ENCODE data around the gene RPP30. TPM values are rescaled to one million over a fixed set of nuclear protein-coding genes. Genes with fewer than 3 reads are reported as not detected.
A peak's percentile ranks its signal among the peaks of the same experiment; 100 is the strongest.

Gene RPP30
- polyA plus RNA-seq, 6 donors from 2014 or later = 21.6 to 57.4 (median 50.7) TPM

DNA sequence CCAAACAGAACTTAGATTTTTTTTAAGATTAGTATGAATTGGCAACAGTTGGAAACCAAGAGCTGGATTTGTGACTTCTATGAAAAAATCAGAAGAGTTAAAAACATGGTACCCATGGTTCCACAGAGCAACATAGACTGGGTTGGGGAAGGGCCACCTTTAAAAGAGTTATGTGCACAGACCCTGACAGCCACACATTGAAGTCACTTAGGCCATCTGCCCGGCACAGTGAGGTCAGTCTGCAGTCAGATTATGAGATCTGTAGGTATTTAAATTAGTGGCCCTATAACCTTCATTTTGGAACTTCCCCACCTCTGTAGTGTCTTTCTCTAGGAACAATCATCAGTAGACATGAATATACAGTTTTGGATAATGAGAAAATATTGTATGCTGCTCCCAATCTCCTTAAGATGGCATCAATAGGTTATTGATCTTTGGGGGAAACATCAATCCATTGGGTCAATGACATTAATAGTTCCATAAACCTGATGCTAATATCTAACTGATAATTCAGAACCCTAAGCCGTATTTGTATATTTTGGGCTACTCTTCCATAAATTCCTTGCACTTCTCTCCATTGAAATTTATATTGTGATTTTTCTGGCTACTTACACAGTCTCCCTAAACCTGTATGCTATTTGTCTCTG lies 42.1 kb downstream of the RPP30 start:
- H3K4me1 Mint-ChIP-seq = peaks cover 0 to 5% (median 5%) of the 10 kb centered on the region in 3 donors
- H3K27me3 Mint-ChIP-seq = no peaks in the 10 kb centered on the region
- ATAC-seq (ENCODE audit: low read depth in 2 of 2) (no peak), DNase-seq (no peak)
- H3K36me3 Mint-ChIP-seq = no peaks in the 10 kb centered on the region
- no peaks in the 10 kb centered on the region for H3K9me3 Mint-ChIP-seq
- H3K27ac Mint-ChIP-seq = no peak overlapping the region
- no peak overlapping the region for H3K4me3 Mint-ChIP-seq

DNA sequence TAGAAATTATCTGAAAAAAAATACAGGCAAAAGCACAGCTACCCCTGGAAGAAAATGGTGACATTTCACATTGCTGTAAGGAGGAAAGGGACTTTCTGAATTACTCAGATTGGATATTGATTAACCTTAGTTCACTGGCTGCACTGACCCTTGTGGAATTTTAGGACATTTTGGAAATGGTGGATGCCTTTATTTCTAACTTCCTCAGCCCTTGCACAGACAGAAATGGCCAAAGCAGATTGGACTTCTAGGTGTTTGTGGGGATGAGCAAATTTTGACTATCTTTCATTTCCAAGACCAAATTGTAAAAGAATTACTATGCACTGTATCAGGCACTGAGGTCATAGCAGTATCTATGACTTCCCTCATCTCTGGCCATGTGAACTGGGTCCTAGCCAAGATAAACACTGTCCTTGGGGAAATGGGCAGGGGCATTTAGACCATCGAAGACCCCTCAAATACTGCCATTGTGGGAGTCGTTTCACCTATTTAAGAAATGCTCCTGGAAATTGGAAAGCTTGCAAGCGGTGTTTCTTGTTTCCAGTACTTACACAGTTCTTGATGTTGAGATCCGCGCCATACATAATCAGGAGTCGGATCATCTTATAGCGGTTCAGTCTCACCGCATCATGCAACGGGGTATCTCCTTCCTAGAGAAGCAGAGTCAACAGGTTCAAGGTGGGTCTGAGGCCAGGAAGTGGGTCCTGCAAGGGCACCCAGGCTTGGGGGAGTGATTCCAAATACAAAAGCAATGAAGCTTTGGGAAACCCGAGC lies 43.4 kb downstream of the RPP30 start:
- H3K36me3 Mint-ChIP-seq = no peaks in the 10 kb centered on the region
- no peaks in the 10 kb centered on the region for H3K27me3 Mint-ChIP-seq
- H3K4me1 Mint-ChIP-seq = peaks cover 0 to 5% (median 5%) of the 10 kb centered on the region in 3 donors
- no peak overlapping the region for H3K4me3 Mint-ChIP-seq
- DNase-seq (no peak), ATAC-seq (ENCODE audit: low read depth in 2 of 2) (no peak)
- no peak overlapping the region for H3K27ac Mint-ChIP-seq
- no peaks in the 10 kb centered on the region for H3K9me3 Mint-ChIP-seq

DNA sequence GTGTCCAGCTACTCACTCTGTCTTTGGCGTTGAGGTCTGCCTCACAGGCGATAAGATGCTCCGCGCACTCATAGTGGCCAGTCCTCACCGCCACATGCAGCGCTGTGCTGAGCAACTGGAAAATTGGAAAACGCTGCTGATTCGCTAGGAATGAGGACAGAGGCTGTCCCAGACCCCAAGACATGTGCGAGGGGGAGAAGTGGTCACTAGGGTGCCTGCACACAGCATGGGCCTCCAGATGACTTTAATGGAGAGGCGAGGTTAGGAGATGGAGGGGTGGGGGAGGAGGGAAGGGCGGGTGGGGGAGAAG lies 43.9 kb downstream of the RPP30 start:
- Mint-ChIP-seq H3K27me3 (no peaks in the 10 kb centered on the region), H3K36me3 (no peaks in the 10 kb centered on the region), H3K4me3 (no peak overlapping the region), H3K4me1 (peaks cover 0 to 5% (median 5%) of the 10 kb centered on the region in 3 donors), H3K9me3 (no peaks in the 10 kb centered on the region), H3K27ac (no peak overlapping the region)
- DNase-seq (no peak), ATAC-seq (ENCODE audit: low read depth in 2 of 2) (no peak)

DNA sequence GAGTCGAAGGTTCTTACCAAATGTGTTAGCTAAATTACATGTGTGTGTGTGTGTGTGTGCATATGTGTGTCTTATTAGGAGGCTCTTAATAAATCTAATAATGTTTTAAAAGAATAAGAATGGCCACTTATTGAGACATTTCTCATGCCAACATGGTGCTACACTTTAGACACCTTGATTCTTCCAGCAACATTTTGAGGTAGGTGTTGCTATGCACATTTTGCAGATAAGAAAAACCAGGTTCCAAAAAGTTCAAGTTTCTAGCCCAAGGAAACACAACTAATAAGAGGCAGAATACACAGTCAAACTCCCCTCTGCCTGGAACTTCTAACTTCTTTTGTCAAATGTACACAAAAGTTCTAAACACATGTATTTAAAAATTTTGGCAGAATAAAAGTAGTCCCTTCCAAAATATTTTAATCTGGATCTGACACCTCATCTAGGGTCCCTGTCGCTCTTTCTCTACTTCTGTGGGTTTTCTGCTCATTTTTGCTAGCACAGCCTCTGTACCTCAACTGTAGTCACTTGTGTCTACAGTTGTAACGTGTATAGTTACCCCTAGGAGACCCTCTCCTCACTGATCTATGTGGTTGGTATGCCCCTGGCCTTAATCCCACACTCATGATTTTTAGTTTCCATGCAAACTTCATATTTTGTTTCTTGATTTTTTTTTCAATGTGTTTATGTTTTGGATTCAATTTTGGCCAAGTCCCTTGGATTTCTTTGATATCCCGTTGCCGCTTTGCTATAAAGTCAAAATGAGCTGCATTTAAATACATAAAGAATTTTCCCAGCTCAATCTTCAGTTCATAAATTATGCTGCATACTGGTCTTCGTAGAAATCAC lies 44.8 kb downstream of the RPP30 start:
- no peaks in the 10 kb centered on the region for H3K9me3 Mint-ChIP-seq
- no peak overlapping the region for H3K27ac Mint-ChIP-seq
- H3K27me3 Mint-ChIP-seq = no peaks in the 10 kb centered on the region
- no peak overlapping the region for H3K4me3 Mint-ChIP-seq
- ATAC-seq (ENCODE audit: low read depth in 2 of 2) = no peak
- DNase-seq = no peak
- no peaks in the 10 kb centered on the region for H3K36me3 Mint-ChIP-seq
- H3K4me1 Mint-ChIP-seq = peaks cover 0 to 3% (median 2%) of the 10 kb centered on the region in 3 donors

DNA sequence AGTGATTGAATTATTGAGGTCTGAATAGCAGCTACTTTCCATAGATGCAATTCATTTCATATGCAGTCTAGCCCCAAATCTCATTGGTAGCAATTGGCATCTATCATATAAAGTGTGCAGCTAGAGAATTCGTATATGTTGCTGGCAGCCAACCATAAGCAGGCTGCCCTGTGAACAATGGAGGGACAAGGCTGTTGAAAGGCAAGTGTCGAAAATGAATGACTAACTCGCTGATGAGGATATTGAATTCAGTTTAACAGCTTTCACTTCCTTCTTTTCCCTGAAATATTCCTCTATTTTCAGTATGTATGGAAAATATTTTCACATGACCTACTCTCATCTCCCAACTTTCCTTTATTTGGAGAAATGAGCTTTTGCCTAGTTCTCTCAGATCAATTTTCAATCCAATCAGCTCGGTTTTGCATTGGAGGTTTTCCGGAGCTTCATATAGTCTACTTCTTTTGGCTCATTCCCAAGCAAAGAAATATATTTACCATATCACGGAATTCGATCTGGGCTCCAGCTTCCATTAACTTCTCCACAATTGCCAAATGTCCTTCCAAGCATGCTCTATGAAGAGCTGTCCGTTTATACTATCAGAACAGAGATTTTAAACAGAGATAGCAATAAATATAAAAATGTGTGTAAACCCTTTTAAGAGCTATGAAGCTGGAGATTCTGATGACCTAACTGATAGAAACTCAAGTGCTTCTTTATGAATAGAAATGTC lies 45.6 kb downstream of the RPP30 start:
- Mint-ChIP-seq H3K4me3 (no peak overlapping the region), H3K4me1 (no peaks in the 10 kb centered on the region), H3K27ac (no peak overlapping the region), H3K36me3 (no peaks in the 10 kb centered on the region), H3K9me3 (no peaks in the 10 kb centered on the region), H3K27me3 (no peaks in the 10 kb centered on the region)
- DNase-seq = no peak
- ATAC-seq (ENCODE audit: low read depth in 2 of 2) = no peak

DNA sequence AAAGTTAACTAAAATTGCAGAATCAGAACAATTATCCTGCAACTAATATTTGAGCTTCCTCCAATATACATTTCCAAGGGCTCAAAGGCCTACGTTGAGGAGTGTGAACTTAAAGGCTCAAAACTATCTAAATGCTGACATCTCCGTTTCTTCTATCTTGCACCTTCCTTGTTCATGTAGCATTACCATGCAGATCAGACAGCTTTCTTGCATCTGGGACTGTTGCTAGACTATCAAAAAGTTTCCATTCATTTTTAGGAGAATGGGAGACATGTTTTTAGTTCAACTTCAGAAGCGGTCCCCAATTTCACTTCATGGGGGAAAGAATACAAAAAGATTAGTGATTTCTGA lies 46.2 kb downstream of the RPP30 start:
- H3K27me3 Mint-ChIP-seq = peaks cover 0 to 4% (median 0%) of the 10 kb centered on the region in 3 donors
- H3K4me1 Mint-ChIP-seq = no peaks in the 10 kb centered on the region
- H3K9me3 Mint-ChIP-seq = no peaks in the 10 kb centered on the region
- H3K36me3 Mint-ChIP-seq = no peaks in the 10 kb centered on the region
- H3K27ac Mint-ChIP-seq = no peak overlapping the region
- DNase-seq = no peak
- ATAC-seq (ENCODE audit: low read depth in 2 of 2) = no peak
- no peak overlapping the region for H3K4me3 Mint-ChIP-seq

DNA sequence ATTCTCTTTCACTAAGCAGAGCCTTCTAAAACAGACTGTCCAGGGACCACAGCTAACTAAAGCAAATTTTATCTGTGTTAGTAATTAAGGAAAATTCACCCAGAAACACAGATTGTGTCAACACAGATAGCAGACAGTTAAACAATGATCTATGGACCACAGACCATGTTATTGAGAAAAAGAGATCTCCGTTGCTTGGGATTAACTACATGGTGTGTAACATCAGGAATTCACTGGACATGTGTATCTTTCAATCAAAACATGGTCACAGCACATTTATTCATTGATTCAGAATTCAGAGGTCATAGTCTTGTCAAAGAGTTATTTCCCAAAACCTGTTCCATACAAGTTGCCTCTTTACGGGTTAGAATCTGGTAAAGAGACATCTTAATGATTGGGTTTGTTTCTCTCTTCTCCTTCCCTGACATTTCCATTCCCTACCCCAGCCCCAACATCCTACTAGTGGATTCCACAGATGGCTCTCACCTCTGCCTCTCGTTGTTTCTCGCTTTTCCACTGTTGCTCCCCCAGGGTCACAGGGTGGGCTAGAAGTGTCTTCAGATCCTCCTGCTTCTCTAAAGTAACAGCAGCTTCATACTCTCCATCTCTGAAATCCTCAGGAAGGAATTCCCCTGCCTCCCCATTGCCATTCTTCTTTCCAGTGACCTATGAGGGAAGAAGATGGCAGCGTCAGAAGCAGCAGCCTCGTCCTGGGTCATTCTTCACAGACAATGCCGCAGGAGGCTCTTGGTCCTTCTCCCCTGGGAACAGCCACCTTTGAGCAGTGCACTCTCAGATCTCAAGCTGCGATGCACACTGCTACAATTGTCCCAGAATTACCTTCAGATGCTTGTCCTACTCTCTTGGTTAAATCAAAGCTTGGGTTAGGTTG lies 48.2 kb downstream of the RPP30 start:
- Mint-ChIP-seq H3K36me3 (no peaks in the 10 kb centered on the region), H3K4me1 (no peaks in the 10 kb centered on the region), H3K27ac (peak overlapping the region in 1 of 6 donors; percentile 28), H3K9me3 (no peaks in the 10 kb centered on the region), H3K4me3 (no peak overlapping the region), H3K27me3 (peaks cover 0 to 4% (median 0%) of the 10 kb centered on the region in 3 donors)
- DNase-seq = no peak
- ATAC-seq (ENCODE audit: low read depth in 2 of 2) = no peak

DNA sequence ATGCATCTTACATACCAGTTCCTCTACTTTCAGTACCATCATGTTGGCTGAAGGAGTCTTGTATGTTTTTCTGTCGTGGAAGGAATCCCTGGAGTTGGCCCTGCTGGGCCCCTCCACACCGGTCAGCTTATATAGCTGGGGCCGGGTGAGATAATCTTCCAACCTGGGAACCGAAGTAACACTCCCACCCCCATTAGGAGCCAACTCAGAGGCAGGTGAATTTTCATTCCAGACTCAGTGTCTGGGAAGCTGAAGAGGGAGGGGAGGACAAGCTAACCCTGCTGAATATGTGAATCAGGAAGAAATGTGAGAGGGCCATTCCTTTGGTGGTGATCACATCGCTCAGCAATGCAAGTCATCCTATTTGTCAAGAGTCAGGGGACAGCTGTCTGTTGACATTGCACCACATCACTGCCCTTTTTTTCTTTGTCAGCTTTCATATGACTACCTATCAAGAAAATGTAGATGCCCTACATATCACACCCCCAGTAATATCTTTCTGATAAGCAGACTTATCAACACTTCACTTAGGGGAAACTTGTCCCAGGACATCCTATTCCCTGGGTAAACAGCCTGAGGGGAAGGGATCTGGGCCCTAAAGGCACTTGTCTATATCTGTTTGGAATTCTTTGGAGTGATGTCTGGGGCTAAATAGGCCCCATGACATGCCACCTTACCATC lies 49.4 kb downstream of the RPP30 start, which contains the start of gene ANKRD1:
TSS of gene ANKRD1 (minus strand) at position 102 of the 681 bp plus-strand sequence. CDS start at position 42, 60 bp downstream.
- no peaks in the 10 kb centered on the region for H3K4me1 Mint-ChIP-seq
- peaks cover 0 to 4% (median 0%) of the 10 kb centered on the region in 3 donors for H3K27me3 Mint-ChIP-seq
- no peaks in the 10 kb centered on the region for H3K9me3 Mint-ChIP-seq
- no peak within 1 kb of the TSS for H3K4me3 Mint-ChIP-seq
- no peaks in the 10 kb centered on the region for H3K36me3 Mint-ChIP-seq
- peak within 1 kb of the TSS in 2 of 6 donors; percentile 28 to 60 for H3K27ac Mint-ChIP-seq
- ATAC-seq (ENCODE audit: low read depth in 2 of 2) (no peak), DNase-seq (no peak)

DNA sequence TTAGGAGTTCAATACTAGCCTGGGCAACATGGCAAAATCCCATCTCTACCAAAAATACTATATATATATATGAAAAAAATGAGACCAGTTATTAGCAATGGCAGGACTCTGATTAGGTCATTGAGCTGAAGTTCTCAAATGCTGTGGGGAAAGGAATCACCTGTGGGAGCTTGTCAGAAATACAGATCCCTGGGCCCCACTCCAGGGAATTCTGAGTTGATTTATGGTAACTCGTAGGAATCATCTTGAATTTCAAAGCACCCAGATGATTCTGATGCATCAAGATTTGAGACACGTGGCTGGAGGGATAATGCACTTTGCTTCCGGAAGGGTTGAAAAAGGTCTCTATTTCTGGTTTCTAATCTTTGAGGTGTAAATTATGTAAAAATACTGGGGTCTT lies 50.1 kb downstream of the RPP30 start:
- Mint-ChIP-seq H3K27me3 (peaks cover 0 to 4% (median 0%) of the 10 kb centered on the region in 3 donors), H3K36me3 (no peaks in the 10 kb centered on the region), H3K4me1 (no peaks in the 10 kb centered on the region), H3K4me3 (no peak overlapping the region), H3K9me3 (no peaks in the 10 kb centered on the region), H3K27ac (no peak overlapping the region)
- no peak for ATAC-seq (ENCODE audit: low read depth in 2 of 2)
- DNase-seq = no peak

DNA sequence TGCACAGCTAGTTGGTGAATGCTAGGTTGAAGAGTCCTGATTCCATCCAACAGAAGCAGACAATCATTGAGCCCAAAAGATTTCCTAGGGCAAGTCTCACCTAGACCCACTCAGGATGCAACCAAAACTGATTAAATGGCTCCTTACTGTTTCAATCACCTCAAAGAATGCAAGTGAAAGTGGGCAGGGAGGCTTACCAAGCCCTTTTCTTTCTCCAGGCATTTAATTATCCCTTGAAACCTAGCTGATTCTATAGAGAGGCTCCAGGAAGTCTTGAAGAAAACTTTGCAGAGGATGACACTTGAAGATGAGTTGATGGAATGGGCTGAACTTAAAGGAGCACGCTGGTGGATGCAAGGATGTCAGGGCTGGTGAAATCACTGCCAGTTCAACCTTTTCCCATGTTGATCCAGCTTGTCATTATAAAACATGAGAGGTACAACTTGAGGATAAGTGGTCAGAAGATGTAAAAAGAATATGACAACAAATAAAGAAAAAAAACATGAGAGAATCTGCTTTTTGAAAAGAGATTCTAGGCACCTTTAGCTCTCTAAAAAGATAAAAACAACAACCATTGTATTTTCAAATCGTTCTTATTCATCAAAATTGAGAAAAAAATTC lies 51.4 kb downstream of the RPP30 start:
- no peaks in the 10 kb centered on the region for H3K36me3 Mint-ChIP-seq
- H3K27me3 Mint-ChIP-seq = peaks cover 0 to 4% (median 3%) of the 10 kb centered on the region in 3 donors
- ATAC-seq (ENCODE audit: low read depth in 2 of 2) (no peak), DNase-seq (no peak)
- H3K27ac Mint-ChIP-seq = no peak overlapping the region
- H3K4me3 Mint-ChIP-seq = no peak overlapping the region
- H3K4me1 Mint-ChIP-seq = no peaks in the 10 kb centered on the region
- no peaks in the 10 kb centered on the region for H3K9me3 Mint-ChIP-seq

DNA sequence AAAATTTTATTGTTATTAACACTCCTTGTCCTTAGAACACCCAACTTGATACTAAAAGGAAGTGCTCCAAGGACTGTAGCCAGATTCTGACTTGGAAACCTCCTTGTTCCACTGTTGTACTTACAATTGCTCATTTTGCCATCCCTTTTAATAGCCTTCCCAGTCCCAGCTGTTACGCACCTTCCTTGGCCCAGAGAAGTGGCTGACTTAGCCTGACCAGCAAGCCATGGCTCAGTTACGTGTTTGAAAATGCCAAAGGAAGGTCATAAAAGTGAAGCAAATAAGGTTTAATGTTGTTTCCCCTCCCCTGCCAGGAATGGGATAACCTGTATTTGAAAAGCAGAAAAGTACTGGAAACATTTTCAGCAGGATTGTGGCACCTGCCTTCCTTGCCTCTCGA lies 52.8 kb downstream of the RPP30 start:
- H3K4me3 Mint-ChIP-seq = no peak overlapping the region
- no peaks in the 10 kb centered on the region for H3K36me3 Mint-ChIP-seq
- H3K4me1 Mint-ChIP-seq = no peaks in the 10 kb centered on the region
- no peaks in the 10 kb centered on the region for H3K9me3 Mint-ChIP-seq
- H3K27me3 Mint-ChIP-seq = peaks cover 0 to 15% (median 4%) of the 10 kb centered on the region in 3 donors
- DNase-seq (no peak), ATAC-seq (ENCODE audit: low read depth in 2 of 2) (no peak)
- H3K27ac Mint-ChIP-seq = peak overlapping the region in 1 of 6 donors; percentile 24
